Measurements from ENCODE around the gene PRMT5.
"Not testable (repeated sequence)": the region's sequence is repeated elsewhere in the genome, so short reads cannot be mapped to it uniquely, and the experiment has no call there.

Gene PRMT5

GRCh38 chr14:22918804-22919600, 10.2 kb downstream of the PRMT5 start, which contains the start of gene RBM23:
Gene RBM23, minus strand, starts transcription at chr14:22919149.
- H3K9me2 ChIP-seq (replicated peaks; ENCODE audit: control insufficient read depth, low read length): no peaks in the 10 kb centered on the region
- no peaks in the 10 kb centered on the region for H3K27me3 ChIP-seq (ENCODE audit: control insufficient read depth, low read length)
- peak within 1 kb of the TSS; percentile 90 for H3K4me2 ChIP-seq (ENCODE audit: low read length)
- H3K4me1 ChIP-seq (ENCODE audit: control insufficient read depth, low read length): peaks cover 40% of the 10 kb centered on the region
- peak within 1 kb of the TSS; percentile 97 for H3K4me3 ChIP-seq (ENCODE audit: low read length)
- H3K9me3 ChIP-seq (ENCODE audit: control insufficient read depth, insufficient read depth, low read length): no peaks in the 10 kb centered on the region
- H4K20me1 ChIP-seq (ENCODE audit: control insufficient read depth, insufficient read depth, low read depth, low read length): no peaks in the 10 kb centered on the region
- peaks cover 30% of the 10 kb centered on the region for H3F3A ChIP-seq (ENCODE audit: control insufficient read depth, insufficient read depth)
- H3K79me2 ChIP-seq (ENCODE audit: control insufficient read depth, low read length): peaks cover 47% of the 10 kb centered on the region
- no peak for TF ChIP-seq CTCF (IDR thresholded peaks at IDR 0.05; ENCODE audit: low read depth, low read length, poor library complexity, severe bottlenecking)
- TF ChIP-seq EZH2phosphoT487 (IDR thresholded peaks at IDR 0.05; ENCODE audit: borderline replicate concordance, low read length): no peak
- H3K36me3 ChIP-seq (ENCODE audit: control insufficient read depth, low read length): peaks cover 79% of the 10 kb centered on the region
- H3K27ac ChIP-seq (ENCODE audit: low read depth, low read length): peak within 1 kb of the TSS; percentile 79

GRCh38 chr14:22915886-22916521, 13.2 kb downstream of the PRMT5 start:
- Histone ChIP-seq H3K9me3 (ENCODE audit: control insufficient read depth, insufficient read depth, low read length) (no peaks in the 10 kb centered on the region), H3K79me2 (ENCODE audit: control insufficient read depth, low read length) (peaks cover 75% of the 10 kb centered on the region), H3K27me3 (ENCODE audit: control insufficient read depth, low read length) (no peaks in the 10 kb centered on the region), H3K4me3 (ENCODE audit: low read length) (no peak overlapping the region), H3F3A (ENCODE audit: control insufficient read depth, insufficient read depth) (peaks cover 21% of the 10 kb centered on the region), H3K9me2 (replicated peaks; ENCODE audit: control insufficient read depth, low read length) (no peaks in the 10 kb centered on the region), H3K4me1 (ENCODE audit: control insufficient read depth, low read length) (peaks cover 44% of the 10 kb centered on the region), H3K4me2 (ENCODE audit: low read length) (peak overlapping the region; percentile 15), H4K20me1 (ENCODE audit: control insufficient read depth, insufficient read depth, low read depth, low read length) (no peaks in the 10 kb centered on the region), H3K27ac (ENCODE audit: low read depth, low read length) (no peak overlapping the region), H3K36me3 (ENCODE audit: control insufficient read depth, low read length) (peaks cover 69% of the 10 kb centered on the region)
- TF ChIP-seq CTCF (IDR thresholded peaks at IDR 0.05; ENCODE audit: low read depth, low read length, poor library complexity, severe bottlenecking): no peak
- TF ChIP-seq EZH2phosphoT487 (IDR thresholded peaks at IDR 0.05; ENCODE audit: borderline replicate concordance, low read length): no peak

GRCh38 chr14:22914836-22915235, 14.3 kb downstream of the PRMT5 start:
- H3K36me3 ChIP-seq (ENCODE audit: control insufficient read depth, low read length): peaks cover 62% of the 10 kb centered on the region
- not testable (repeated sequence) for H4K20me1 ChIP-seq (ENCODE audit: control insufficient read depth, insufficient read depth, low read depth, low read length); H3K27ac ChIP-seq (ENCODE audit: low read depth, low read length); H3K4me3 ChIP-seq (ENCODE audit: low read length); H3K9me2 ChIP-seq (replicated peaks; ENCODE audit: control insufficient read depth, low read length); H3K9me3 ChIP-seq (ENCODE audit: control insufficient read depth, insufficient read depth, low read length); H3K4me2 ChIP-seq (ENCODE audit: low read length); H3K27me3 ChIP-seq (ENCODE audit: control insufficient read depth, low read length)
- peaks cover 10% of the 10 kb centered on the region for H3F3A ChIP-seq (ENCODE audit: control insufficient read depth, insufficient read depth)
- H3K4me1 ChIP-seq (ENCODE audit: control insufficient read depth, low read length): peaks cover 34% of the 10 kb centered on the region
- H3K79me2 ChIP-seq (ENCODE audit: control insufficient read depth, low read length): peaks cover 79% of the 10 kb centered on the region

- no peaks in the 10 kb centered on the region for H3K9me3 ChIP-seq (ENCODE audit: control insufficient read depth, insufficient read depth, low read length)
- H3K9me2 ChIP-seq (replicated peaks; ENCODE audit: control insufficient read depth, low read length): no peaks in the 10 kb centered on the region
- no peak for TF ChIP-seq EZH2phosphoT487 (IDR thresholded peaks at IDR 0.05; ENCODE audit: borderline replicate concordance, low read length)
- TF ChIP-seq CTCF (IDR thresholded peaks at IDR 0.05; ENCODE audit: low read depth, low read length, poor library complexity, severe bottlenecking): no peak
- H3K4me2 ChIP-seq (ENCODE audit: low read length): no peak overlapping the region
- H3F3A ChIP-seq (ENCODE audit: control insufficient read depth, insufficient read depth): peaks cover 5% of the 10 kb centered on the region
- H3K79me2 ChIP-seq (ENCODE audit: control insufficient read depth, low read length): peaks cover 58% of the 10 kb centered on the region
- H3K36me3 ChIP-seq (ENCODE audit: control insufficient read depth, low read length): peaks cover 70% of the 10 kb centered on the region
- H3K4me3 ChIP-seq (ENCODE audit: low read length): no peak overlapping the region
- no peak overlapping the region for H3K27ac ChIP-seq (ENCODE audit: low read depth, low read length)
- peaks cover 11% of the 10 kb centered on the region for H3K4me1 ChIP-seq (ENCODE audit: control insufficient read depth, low read length)
- H4K20me1 ChIP-seq (ENCODE audit: control insufficient read depth, insufficient read depth, low read depth, low read length): no peaks in the 10 kb centered on the region
- no peaks in the 10 kb centered on the region for H3K27me3 ChIP-seq (ENCODE audit: control insufficient read depth, low read length)
These were observed 18.3 kb downstream of the PRMT5 start for GRCh38 chr14:22910916-22911315.
